Hepatocyte (in vitro differentiated cells): ENCODE results near the gene ITGB2.

Source experiments
- EZH2phosphoT487 ChIP-seq: fragments of 200-600 bp; sonication (generic); IDR thresholded peaks from one replicate; pipeline ENCODE4 v1.6.1; 2018; ENCODE audit warnings: antibody characterized with exemption, mild to moderate bottlenecking, low read depth, moderate library complexity; ENCODE audit not compliant: unreplicated experiment, severe bottlenecking
- TF ChIP-seq, protein P1 (sequence below): fragments of 200-600 bp; sonication (generic); IDR thresholded peaks from 2 replicates; pipeline ENCODE4 v1.5.1; 2016; ENCODE audit warnings: antibody characterized with exemption, mild to moderate bottlenecking; ENCODE audit not compliant: poor library complexity

GRCh38 chr21:44858291-44858690 lies 62.4 kb downstream of the ITGB2 start:
- TF ChIP-seq, protein P1, sequence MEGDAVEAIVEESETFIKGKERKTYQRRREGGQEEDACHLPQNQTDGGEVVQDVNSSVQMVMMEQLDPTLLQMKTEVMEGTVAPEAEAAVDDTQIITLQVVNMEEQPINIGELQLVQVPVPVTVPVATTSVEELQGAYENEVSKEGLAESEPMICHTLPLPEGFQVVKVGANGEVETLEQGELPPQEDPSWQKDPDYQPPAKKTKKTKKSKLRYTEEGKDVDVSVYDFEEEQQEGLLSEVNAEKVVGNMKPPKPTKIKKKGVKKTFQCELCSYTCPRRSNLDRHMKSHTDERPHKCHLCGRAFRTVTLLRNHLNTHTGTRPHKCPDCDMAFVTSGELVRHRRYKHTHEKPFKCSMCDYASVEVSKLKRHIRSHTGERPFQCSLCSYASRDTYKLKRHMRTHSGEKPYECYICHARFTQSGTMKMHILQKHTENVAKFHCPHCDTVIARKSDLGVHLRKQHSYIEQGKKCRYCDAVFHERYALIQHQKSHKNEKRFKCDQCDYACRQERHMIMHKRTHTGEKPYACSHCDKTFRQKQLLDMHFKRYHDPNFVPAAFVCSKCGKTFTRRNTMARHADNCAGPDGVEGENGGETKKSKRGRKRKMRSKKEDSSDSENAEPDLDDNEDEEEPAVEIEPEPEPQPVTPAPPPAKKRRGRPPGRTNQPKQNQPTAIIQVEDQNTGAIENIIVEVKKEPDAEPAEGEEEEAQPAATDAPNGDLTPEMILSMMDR = no peak
- no peak for TF ChIP-seq EZH2phosphoT487
